Stimulated activated naive CD8-positive, alpha-beta T cell treated with anti-CD3 and anti-CD28 coated beads, Interleukin-15, Interleukin-2, amounts not matched to agents 100 ng/mL and 50 ng/mL, for 24 hours (primary cell): ENCODE results near the gene HECTD4.
"Not testable (repeated sequence)": the region's sequence is repeated elsewhere in the genome, so short reads cannot be mapped to it uniquely, and the experiment has no call there.

Source experiments
- H3K27ac Mint-ChIP-seq: one replicate; pipeline ENCODE4 v1.8.0; 2021; ENCODE audit warnings: mild to moderate bottlenecking, mixed read lengths
- H3K27me3 Mint-ChIP-seq: one replicate; pipeline ENCODE4 v1.8.0; 2021; ENCODE audit warnings: mixed read lengths
- H3K36me3 Mint-ChIP-seq: one replicate; pipeline ENCODE4 v1.8.0; 2021; ENCODE audit warnings: low read depth, mixed read lengths
- H3K4me1 Mint-ChIP-seq: one replicate; pipeline ENCODE4 v1.8.0; 2021; ENCODE audit warnings: low read depth, mixed read lengths
- H3K4me3 Mint-ChIP-seq: one replicate; pipeline ENCODE4 v1.8.0; 2021; ENCODE audit warnings: mild to moderate bottlenecking, mixed read lengths
- H3K9me3 Mint-ChIP-seq: one replicate; pipeline ENCODE4 v1.8.0; 2021; ENCODE audit warnings: mixed read lengths

The HECTD4 gene

DNA sequence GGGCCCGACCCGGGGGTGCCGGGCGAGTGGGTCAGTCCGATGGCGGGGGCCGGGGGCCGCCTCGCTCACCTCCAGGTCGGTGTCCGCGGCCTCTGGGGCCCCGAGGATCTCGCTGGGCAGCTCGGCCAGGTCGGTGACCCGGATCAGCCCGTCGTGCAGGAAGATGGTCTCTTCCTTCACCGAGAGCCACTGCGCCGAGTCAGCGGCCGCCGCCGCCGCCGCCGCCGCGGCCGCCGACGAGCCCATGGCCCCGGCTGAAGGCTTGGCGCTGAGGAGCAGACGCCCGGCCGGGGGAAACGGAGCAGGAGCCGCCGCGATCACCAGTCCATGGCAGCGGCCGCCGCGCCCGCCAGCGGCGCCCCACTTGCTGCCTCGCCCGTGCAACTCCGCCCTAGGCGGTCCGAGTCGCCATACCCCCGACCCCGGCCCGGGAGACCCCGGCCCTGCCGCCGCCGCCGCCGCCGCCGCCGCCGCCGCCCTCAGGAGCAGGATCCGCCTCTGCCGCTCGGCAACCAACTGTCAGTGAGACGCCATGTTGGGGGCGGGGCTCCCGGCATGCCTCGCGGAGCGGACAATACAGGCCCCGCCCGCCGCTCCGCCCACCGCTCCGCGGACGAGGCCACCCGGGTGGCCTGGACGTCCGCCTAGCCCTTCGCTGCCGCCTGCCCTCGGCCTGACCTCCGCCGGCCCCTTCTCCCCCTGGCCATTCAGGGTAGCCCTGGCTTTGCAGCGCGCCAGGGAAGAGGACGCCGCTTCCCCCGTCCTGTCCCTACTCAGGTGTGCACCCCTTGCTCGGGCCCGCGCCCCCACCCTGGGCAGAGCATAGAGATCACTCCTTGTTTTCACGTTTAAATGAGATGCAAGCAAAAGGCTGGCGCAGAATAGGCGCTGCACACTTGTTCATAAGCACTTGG is at the start of gene HECTD4:
TSS of gene HECTD4 (minus strand) at position 549 of the 914 bp plus-strand sequence. CDS start at position 246, 303 bp downstream.
- no peaks in the 10 kb centered on the region for H3K36me3 Mint-ChIP-seq
- no peaks in the 10 kb centered on the region for H3K27me3 Mint-ChIP-seq
- H3K4me3 Mint-ChIP-seq, result peak within 1 kb of the TSS; percentile 92
- H3K9me3 Mint-ChIP-seq, result no peaks in the 10 kb centered on the region
- peaks cover 39% of the 10 kb centered on the region for H3K4me1 Mint-ChIP-seq
- peak within 1 kb of the TSS; percentile 94 for H3K27ac Mint-ChIP-seq

GRCh38 chr12:112431965-112432364 is 49.7 kb upstream of the HECTD4 start:
- peak overlapping the region; percentile 41 for H3K4me3 Mint-ChIP-seq
- H3K36me3 Mint-ChIP-seq, result peaks cover 16% of the 10 kb centered on the region
- no peaks in the 10 kb centered on the region for H3K9me3 Mint-ChIP-seq
- H3K4me1 Mint-ChIP-seq, result peaks cover 38% of the 10 kb centered on the region
- H3K27ac Mint-ChIP-seq, result peak overlapping the region; percentile 90
- no peaks in the 10 kb centered on the region for H3K27me3 Mint-ChIP-seq

- Mint-ChIP-seq H3K36me3 (peaks cover 20% of the 10 kb centered on the region), H3K9me3 (no peaks in the 10 kb centered on the region), H3K4me1 (peaks cover 37% of the 10 kb centered on the region), H3K4me3 (peak overlapping the region; percentile 41), H3K27me3 (no peaks in the 10 kb centered on the region), H3K27ac (peak overlapping the region; percentile 90)
Measured at GRCh38 chr12:112430929-112431328, 48.7 kb upstream of the HECTD4 start.

- Mint-ChIP-seq H3K36me3 (peaks cover 32% of the 10 kb centered on the region), H3K4me1 (peaks cover 52% of the 10 kb centered on the region), H3K9me3 (no peaks in the 10 kb centered on the region), H3K27me3 (no peaks in the 10 kb centered on the region), H3K4me3 (no peak overlapping the region), H3K27ac (no peak overlapping the region)
Measured at GRCh38 chr12:112427760-112428159, 45.5 kb upstream of the HECTD4 start.

DNA sequence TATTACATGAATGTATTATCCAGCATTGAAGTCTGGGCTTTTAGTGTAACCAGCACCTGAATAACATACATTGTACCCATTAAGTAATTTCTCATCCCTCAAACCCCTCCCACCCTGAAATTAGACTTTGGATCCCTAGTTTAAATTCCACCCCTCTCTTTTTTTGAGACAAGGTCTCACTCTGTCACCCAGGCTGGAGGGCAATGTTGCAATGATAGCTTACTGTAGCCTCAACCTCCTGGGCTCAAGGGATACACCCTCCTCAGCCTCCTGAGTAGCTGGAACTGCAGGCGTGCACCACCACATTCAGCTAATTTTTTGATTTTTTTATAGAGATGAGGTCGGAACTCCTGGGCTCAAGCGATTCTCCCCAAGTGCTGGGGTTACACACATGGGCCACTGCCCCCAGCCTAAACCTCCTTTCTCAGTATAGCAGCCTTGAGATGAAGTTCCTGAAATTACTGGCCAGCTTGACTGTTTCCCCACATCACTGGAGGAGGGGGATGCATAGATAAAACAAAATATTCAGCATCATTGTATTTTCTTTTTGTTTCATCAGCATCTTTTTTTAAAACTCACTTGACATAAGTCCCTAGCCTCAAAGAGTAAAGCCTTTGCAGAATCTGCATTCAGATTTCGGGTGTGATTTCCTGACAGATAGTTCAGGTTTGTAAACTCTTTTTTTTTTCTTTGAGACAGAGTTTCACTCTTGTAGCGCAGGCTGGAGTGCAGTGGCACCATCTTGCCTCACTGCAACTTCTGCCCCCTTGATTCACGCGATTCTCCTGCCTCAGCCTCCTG is 43.6 kb upstream of the HECTD4 start:
- no peaks in the 10 kb centered on the region for H3K9me3 Mint-ChIP-seq
- H3K27me3 Mint-ChIP-seq, result no peaks in the 10 kb centered on the region
- peaks cover 56% of the 10 kb centered on the region for H3K4me1 Mint-ChIP-seq
- H3K4me3 Mint-ChIP-seq, result no peak overlapping the region
- H3K27ac Mint-ChIP-seq, result no peak overlapping the region
- H3K36me3 Mint-ChIP-seq, result peaks cover 41% of the 10 kb centered on the region

DNA sequence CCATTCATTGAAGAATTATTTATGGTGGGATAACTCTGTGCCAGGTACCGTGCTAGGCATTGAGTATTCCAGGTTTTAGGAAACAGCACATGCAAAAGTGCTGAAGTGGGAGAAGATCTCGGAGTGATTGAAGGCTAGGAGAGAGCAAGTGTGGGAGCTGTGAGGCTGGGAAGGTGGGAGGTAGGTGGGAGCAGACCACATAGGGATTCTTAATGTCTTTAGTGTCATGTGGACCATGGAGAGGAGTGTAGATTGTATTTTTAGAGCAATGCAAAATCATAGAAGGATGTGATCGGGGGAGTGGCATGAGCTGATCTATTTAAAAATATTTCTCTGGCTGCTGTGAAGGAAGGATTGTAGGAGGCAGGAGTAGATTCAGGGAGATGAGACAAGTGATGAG is 41.9 kb upstream of the HECTD4 start:
- Mint-ChIP-seq H3K4me1 (peaks cover 61% of the 10 kb centered on the region), H3K9me3 (no peaks in the 10 kb centered on the region), H3K27me3 (no peaks in the 10 kb centered on the region), H3K4me3 (no peak overlapping the region), H3K36me3 (peaks cover 52% of the 10 kb centered on the region), H3K27ac (no peak overlapping the region)

GRCh38 chr12:112422531-112422930 is 40.3 kb upstream of the HECTD4 start:
- Mint-ChIP-seq H3K4me1 (peaks cover 65% of the 10 kb centered on the region), H3K36me3 (peaks cover 43% of the 10 kb centered on the region), H3K27me3 (no peaks in the 10 kb centered on the region), H3K27ac (no peak overlapping the region), H3K4me3 (no peak overlapping the region), H3K9me3 (no peaks in the 10 kb centered on the region)

GRCh38 chr12:112421363-112421762 is 39.1 kb upstream of the HECTD4 start:
- Mint-ChIP-seq H3K27ac (no peak overlapping the region), H3K9me3 (no peaks in the 10 kb centered on the region), H3K36me3 (peaks cover 41% of the 10 kb centered on the region), H3K4me3 (peak overlapping the region; percentile 6), H3K27me3 (no peaks in the 10 kb centered on the region), H3K4me1 (peaks cover 67% of the 10 kb centered on the region)

GRCh38 chr12:112420740-112421139 is 38.5 kb upstream of the HECTD4 start:
- Mint-ChIP-seq H3K4me1 (peaks cover 63% of the 10 kb centered on the region), H3K36me3 (peaks cover 39% of the 10 kb centered on the region), H3K27ac (peak overlapping the region; percentile 4), H3K27me3 (no peaks in the 10 kb centered on the region), H3K9me3 (no peaks in the 10 kb centered on the region), H3K4me3 (peak overlapping the region; percentile 96)

- peak overlapping the region; percentile 96 for H3K4me3 Mint-ChIP-seq
- H3K27me3 Mint-ChIP-seq, result no peaks in the 10 kb centered on the region
- H3K36me3 Mint-ChIP-seq, result peaks cover 39% of the 10 kb centered on the region
- H3K27ac Mint-ChIP-seq, result peak overlapping the region; percentile 99
- no peaks in the 10 kb centered on the region for H3K9me3 Mint-ChIP-seq
- H3K4me1 Mint-ChIP-seq, result peaks cover 55% of the 10 kb centered on the region
Measured at GRCh38 chr12:112419297-112420133, 37.3 kb upstream of the HECTD4 start.

GRCh38 chr12:112418608-112419296 is 36.5 kb upstream of the HECTD4 start, which contains the start of gene PTPN11:
TSS of gene PTPN11 (plus strand) at chr12:112418947. CDS start at chr12:112419112, 165 bp downstream.
- H3K27ac Mint-ChIP-seq, result peak within 1 kb of the TSS; percentile 99
- H3K27me3 Mint-ChIP-seq, result no peaks in the 10 kb centered on the region
- H3K4me3 Mint-ChIP-seq, result peak within 1 kb of the TSS; percentile 96
- peaks cover 48% of the 10 kb centered on the region for H3K4me1 Mint-ChIP-seq
- H3K9me3 Mint-ChIP-seq, result no peaks in the 10 kb centered on the region
- peaks cover 32% of the 10 kb centered on the region for H3K36me3 Mint-ChIP-seq

DNA sequence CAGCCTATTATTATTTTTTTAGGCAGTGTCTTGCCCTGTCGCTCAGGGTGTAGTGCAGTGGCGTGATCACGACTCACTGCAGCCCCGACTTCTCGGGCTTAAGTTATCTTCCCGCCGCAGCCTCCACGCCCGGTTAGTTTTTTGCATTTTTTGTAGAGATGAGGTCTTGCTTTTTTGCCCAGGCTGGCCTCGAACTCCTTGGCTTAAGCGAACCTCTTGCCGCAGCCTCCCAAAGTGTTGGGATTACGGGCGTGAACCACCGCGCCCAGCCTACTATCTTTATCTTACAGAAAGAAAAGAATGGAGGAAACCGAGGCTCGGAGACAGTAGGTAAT is 36.0 kb upstream of the HECTD4 start:
- Mint-ChIP-seq H3K4me3 (peak overlapping the region; percentile 96), H3K27me3 (no peaks in the 10 kb centered on the region), H3K4me1 (peaks cover 47% of the 10 kb centered on the region), H3K27ac (peak overlapping the region; percentile 95), H3K9me3 (no peaks in the 10 kb centered on the region), H3K36me3 (peaks cover 32% of the 10 kb centered on the region)

DNA sequence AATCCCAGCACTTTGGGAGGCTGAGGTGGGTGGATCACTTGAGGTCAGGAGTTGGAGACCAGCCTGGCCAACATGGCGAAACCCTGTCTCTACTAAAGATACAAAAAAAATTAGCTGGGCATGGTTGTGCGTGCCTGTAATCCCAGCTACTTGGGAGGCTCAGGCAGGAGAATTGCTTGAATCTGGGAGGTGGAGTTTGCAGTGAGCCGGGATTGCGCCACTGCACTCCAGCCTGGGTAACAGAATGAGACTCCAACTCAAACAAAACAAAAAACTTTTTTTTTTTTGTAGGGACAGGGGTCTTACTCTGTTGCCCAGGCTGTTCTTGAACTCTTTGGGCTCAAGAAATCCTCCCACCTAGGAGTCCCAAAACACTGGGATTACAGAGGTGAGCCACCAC is 33.2 kb upstream of the HECTD4 start:
- H3K27me3 Mint-ChIP-seq, H3K36me3 Mint-ChIP-seq, H3K4me3 Mint-ChIP-seq, H3K27ac Mint-ChIP-seq, H3K9me3 Mint-ChIP-seq: not testable (repeated sequence)
- peaks cover 23% of the 10 kb centered on the region for H3K4me1 Mint-ChIP-seq
